IMR-90 (cell line): ENCODE results near the gene QSOX2. TPM values are rescaled to one million over a fixed set of nuclear protein-coding genes. Genes with fewer than 3 reads are reported as not detected.

Experiments
- ATAC-seq: fragments of 200-7000 bp; cut with Tn5 transposase; 2 replicates; pipeline ENCODE4 v1.9.1; 2020; ENCODE audit warnings: low read depth, mild to moderate bottlenecking, moderate library complexity
- BruUV-seq: library from RNA; stranded (reverse); fragments of 400-500 nt; replicated peaks from 2 replicates; lab custom pipeline; 2021; lab: Mats Ljungman, UMichigan
- CTCF ChIA-PET: fragments of 300-600 bp; formaldehyde crosslinking; extraction: SDS; loops from one replicate; lab custom pipeline; 2021; ENCODE audit warnings: antibody characterized with exemption; lab: Yijun Ruan, JAX
- POLR2A ChIA-PET: fragments of 300-600 bp; sonication (Branson Sonifier 250); formaldehyde crosslinking; loops from one replicate; lab custom pipeline; 2022; ENCODE audit warnings: antibody characterized with exemption; ENCODE audit not compliant: unreplicated experiment; lab: Charles Lee
- DNase-seq: peaks from one replicate; pipeline ENCODE4 v3.0.0; 2013
- H2AFZ ChIP-seq: replicated peaks from 2 replicates; pipeline ENCODE3; 2013; ENCODE audit warnings: low read length, mild to moderate bottlenecking; ENCODE audit not compliant: poor library complexity
- H2AK5ac ChIP-seq: 2 replicates; pipeline ENCODE4 v1.6.1; 2013; ENCODE audit warnings: low read depth, low read length, inconsistent platforms
- H2AK9ac ChIP-seq: replicated peaks from 2 replicates; pipeline ENCODE3; 2013; ENCODE audit warnings: mild to moderate bottlenecking, low read depth, low read length, moderate library complexity; ENCODE audit not compliant: poor library complexity
- H2BK120ac ChIP-seq: 2 replicates; pipeline ENCODE4 v1.6.1; 2013; ENCODE audit warnings: low read depth, low read length, inconsistent platforms
- H2BK15ac ChIP-seq: 3 replicates; pipeline ENCODE4 v1.6.1; 2013; ENCODE audit warnings: low read depth, low read length, inconsistent platforms
- H2BK20ac ChIP-seq: 2 replicates; pipeline ENCODE4 v1.6.1; 2013; ENCODE audit warnings: low read depth, mild to moderate bottlenecking, inconsistent platforms, low read length, moderate library complexity
- H2BK5ac ChIP-seq: 2 replicates; pipeline ENCODE4 v1.6.1; 2013; ENCODE audit warnings: mild to moderate bottlenecking, low read depth, low read length, inconsistent platforms; ENCODE audit not compliant: poor library complexity, severe bottlenecking
- H3K14ac ChIP-seq: replicated peaks from 2 replicates; pipeline ENCODE4 v1.6.1; 2013; ENCODE audit warnings: low read depth, low read length, inconsistent platforms
- H3K18ac ChIP-seq: 2 replicates; pipeline ENCODE4 v1.6.1; 2013; ENCODE audit warnings: low read depth, low read length, control low read depth
- H3K23ac ChIP-seq: 2 replicates; pipeline ENCODE4 v1.6.1; 2013; ENCODE audit warnings: low read depth, low read length, inconsistent platforms
- H3K27ac ChIP-seq: 2 replicates; pipeline ENCODE4 v1.5.1; 2013; ENCODE audit warnings: mild to moderate bottlenecking, control low read depth, low read length; ENCODE audit not compliant: insufficient read depth
- H3K27me3 ChIP-seq: 2 replicates; pipeline ENCODE4 v1.6.1; 2013; ENCODE audit warnings: low read length; ENCODE audit not compliant: control insufficient read depth, insufficient read depth
- H3K36me3 ChIP-seq: 2 replicates; pipeline ENCODE4 v1.6.1; 2013; ENCODE audit warnings: low read length, mixed read lengths; ENCODE audit not compliant: control insufficient read depth, insufficient read depth
- H3K4ac ChIP-seq: 2 replicates; pipeline ENCODE4 v1.6.1; 2013; ENCODE audit warnings: low read depth, low read length, inconsistent platforms
- H3K4me1 ChIP-seq: 2 replicates; pipeline ENCODE4 v1.6.1; 2013; ENCODE audit warnings: low read length, mixed read lengths; ENCODE audit not compliant: control insufficient read depth, insufficient read depth
- H3K4me2 ChIP-seq: 2 replicates; pipeline ENCODE4 v1.6.1; 2013; ENCODE audit warnings: low read depth, mild to moderate bottlenecking, control low read depth, low read length, moderate library complexity
- H3K4me3 ChIP-seq: 2 replicates; pipeline ENCODE4 v1.5.1; 2013; ENCODE audit warnings: low read depth, mild to moderate bottlenecking, control low read depth, low read length, moderate library complexity; ENCODE audit not compliant: insufficient read depth
- H3K56ac ChIP-seq: 2 replicates; pipeline ENCODE4 v1.6.1; 2013; ENCODE audit warnings: low read length, inconsistent platforms; ENCODE audit not compliant: insufficient read depth; ENCODE audit errors: extremely low read depth
- H3K79me1 ChIP-seq, 2 experiments: 2 replicates each; pipeline ENCODE4 v1.6.1; 2013; ENCODE audit warnings: low read length in 2 of 2, inconsistent platforms in 1 of 2, low read depth in 1 of 2
- H3K9ac ChIP-seq: 2 replicates; pipeline ENCODE4 v1.6.1; 2013; ENCODE audit warnings: low read depth, low read length, control low read depth
- H3K9me1 ChIP-seq: 2 replicates; pipeline ENCODE4 v1.6.1; 2013; ENCODE audit warnings: low read length, inconsistent platforms; ENCODE audit not compliant: insufficient read depth
- H3K9me3 ChIP-seq: 2 replicates; pipeline ENCODE4 v1.6.1; 2013; ENCODE audit warnings: low read length; ENCODE audit not compliant: control insufficient read depth, insufficient read depth
- H4K20me1 ChIP-seq: 2 replicates; pipeline ENCODE4 v1.6.1; 2013; ENCODE audit warnings: low read length, inconsistent platforms; ENCODE audit not compliant: insufficient read depth
- H4K5ac ChIP-seq: 2 replicates; pipeline ENCODE4 v1.6.1; 2013; ENCODE audit warnings: mild to moderate bottlenecking, low read depth, low read length, control low read depth
- H4K8ac ChIP-seq, 2 experiments: 2 replicates each; pipeline ENCODE4 v1.6.1; 2013; ENCODE audit warnings: low read depth in 2 of 2, low read length in 2 of 2, control low read depth in 1 of 2, inconsistent platforms in 1 of 2
- H4K91ac ChIP-seq: 2 replicates; pipeline ENCODE4 v1.6.1; 2013; ENCODE audit warnings: low read depth, low read length, inconsistent platforms; ENCODE audit not compliant: insufficient read depth
- FOS ChIP-seq: fragments of 150-350 bp; IDR thresholded peaks from 2 replicates; pipeline ENCODE4 v1.6.1; 2016; ENCODE audit warnings: low read depth, low read length
- MAZ ChIP-seq: IDR thresholded peaks from 2 replicates; pipeline ENCODE4 v1.6.1; 2012; ENCODE audit warnings: low read depth, mild to moderate bottlenecking, low read length, improper control_type of control experiment, moderate library complexity, borderline replicate concordance
- RCOR1 ChIP-seq: IDR thresholded peaks from 2 replicates; pipeline ENCODE4 v1.6.1; 2012; ENCODE audit warnings: mild to moderate bottlenecking, low read length, improper control_type of control experiment; ENCODE audit not compliant: insufficient replicate concordance
- WGBS, 2 experiments: methylation state at CpG; one replicate each; pipeline versions ENCODE4 v1.1.5 to v1.1.7; 2013; ENCODE audit warnings: missing lambda C conversion rate in 2 of 2; ENCODE audit not compliant: insufficient read length in 1 of 2; ENCODE audit errors: extremely low coverage in 2 of 2; 5-methylcytosine and 5-hydroxymethylcytosine counted together
- dilution Hi-C: fragments of 300-500 bp; cut with HindIII; formaldehyde crosslinking; loops from one replicate; pipeline ENCODE4 v1.14.3; 2018; ENCODE audit warnings: low sequenced_read_pairs; ENCODE audit not compliant: unreplicated experiment
- in situ Hi-C: fragments of 300-500 bp; cut with MboI; formaldehyde crosslinking; loops from 3 replicates; pipeline ENCODE4 v1.14.3; 2019; ENCODE audit warnings: low sequenced_read_pairs, inconsistent platforms, mixed read lengths
- intact Hi-C: fragments of 100-400 bp; cut with micrococcal nuclease; formaldehyde crosslinking; loops from 2 replicates; pipeline ENCODE4 v1.10.0; 2022
- polyA plus RNA-seq, 3 experiments: library from polyadenylated mRNA; depleted of rRNA; stranded (reverse); fragments of >200 nt; gene quantifications; 2 replicates each; pipeline ENCODE4 v1.2.3, GENCODE V29; 2012; ENCODE audit warnings: low replicate concordance in 1 of 3
- total RNA-seq: library from RNA; depleted of rRNA; stranded (reverse); fragments of >200 nt; gene quantifications from 2 replicates; pipeline ENCODE4 v1.2.3, GENCODE V29; 2012
- TF ChIP-seq, protein P1 (sequence below): conservative IDR thresholded peaks from 2 replicates; pipeline ENCODE4 v1.5.1; 2012; ENCODE audit warnings: mild to moderate bottlenecking, low read depth, low read length, improper control_type of control experiment

Gene QSOX2
- total and polyA plus RNA-seq, 2 of the 4 experiments (the other 2 are of a cell fraction): 5.9 to 12.9 TPM

GRCh38 chr9:136246849-136247550, 1.4 kb upstream of the QSOX2 start:
- no TSS peak for BruUV-seq
- TF ChIP-seq MAZ (no peak), RCOR1 (no peak), FOS (no peak)
- TF ChIP-seq, protein P1, sequence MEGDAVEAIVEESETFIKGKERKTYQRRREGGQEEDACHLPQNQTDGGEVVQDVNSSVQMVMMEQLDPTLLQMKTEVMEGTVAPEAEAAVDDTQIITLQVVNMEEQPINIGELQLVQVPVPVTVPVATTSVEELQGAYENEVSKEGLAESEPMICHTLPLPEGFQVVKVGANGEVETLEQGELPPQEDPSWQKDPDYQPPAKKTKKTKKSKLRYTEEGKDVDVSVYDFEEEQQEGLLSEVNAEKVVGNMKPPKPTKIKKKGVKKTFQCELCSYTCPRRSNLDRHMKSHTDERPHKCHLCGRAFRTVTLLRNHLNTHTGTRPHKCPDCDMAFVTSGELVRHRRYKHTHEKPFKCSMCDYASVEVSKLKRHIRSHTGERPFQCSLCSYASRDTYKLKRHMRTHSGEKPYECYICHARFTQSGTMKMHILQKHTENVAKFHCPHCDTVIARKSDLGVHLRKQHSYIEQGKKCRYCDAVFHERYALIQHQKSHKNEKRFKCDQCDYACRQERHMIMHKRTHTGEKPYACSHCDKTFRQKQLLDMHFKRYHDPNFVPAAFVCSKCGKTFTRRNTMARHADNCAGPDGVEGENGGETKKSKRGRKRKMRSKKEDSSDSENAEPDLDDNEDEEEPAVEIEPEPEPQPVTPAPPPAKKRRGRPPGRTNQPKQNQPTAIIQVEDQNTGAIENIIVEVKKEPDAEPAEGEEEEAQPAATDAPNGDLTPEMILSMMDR: no peak

More at GRCh38 chr9:136246849-136247550, 1.4 kb upstream of the QSOX2 start:
- Histone ChIP-seq H3K18ac (no peak overlapping the region), H3K9ac (no peak overlapping the region), H4K91ac (no peak overlapping the region), H3K9me3 (no peaks in the 10 kb centered on the region), H2AFZ (no peak overlapping the region), H2BK120ac (no peak overlapping the region), H3K9me1 (no peaks in the 10 kb centered on the region; the same call in 1 of the 2 replicates), H2BK15ac (no peak overlapping the region), H4K20me1 (peaks cover 16% of the 10 kb centered on the region), H4K8ac (no peak overlapping the region), H3K23ac (no peak overlapping the region), H3K4me1 (peaks cover 3% of the 10 kb centered on the region; the same call in 1 of the 2 replicates), H3K4me2 (no peak overlapping the region), H2BK20ac (no peak overlapping the region), H3K4ac (no peak overlapping the region), H3K36me3 (no peaks in the 10 kb centered on the region), H3K79me1 (peaks cover 14 to 29% of the 10 kb centered on the region in 2 experiments), H3K14ac (no peak overlapping the region), H2BK5ac (no peak overlapping the region), H3K27ac (no peak overlapping the region), H2AK9ac (no peak overlapping the region), H2AK5ac (no peak overlapping the region), H3K4me3 (no peak overlapping the region), H3K56ac (no peak overlapping the region), H4K5ac (no peak overlapping the region), H3K27me3 (peaks cover 40% of the 10 kb centered on the region)
- no peak for ATAC-seq
- dilution Hi-C loops: no loop called here
- WGBS, 2 experiments: 81% methylated on average over 13 of the region's 26 CpGs; no CpG with 5 or more reads in 1 of the 2 experiments
- DNase-seq: no peak
- intact Hi-C loops: no loop called here
- in situ Hi-C loops: no loop called here
- POLR2A ChIA-PET: no interaction called here
- CTCF ChIA-PET: no interaction called here
